Measurements from ENCODE around the gene GKAP1.
"Not testable (repeated sequence)": the region's sequence is repeated elsewhere in the genome, so short reads cannot be mapped to it uniquely, and the experiment has no call there.

GKAP1 gene

GRCh38 chr9:83817356-83818278 lies at the start of gene GKAP1:
Gene GKAP1, minus strand, starts transcription at chr9:83817769. Its CDS starts 11,252 bp downstream, at chr9:83806517.
- peak; percentile 81 for DNase-seq

- not testable (repeated sequence) for DNase-seq
Measured at GRCh38 chr9:83849895-83850294, 32.3 kb upstream of the GKAP1 start.

DNA sequence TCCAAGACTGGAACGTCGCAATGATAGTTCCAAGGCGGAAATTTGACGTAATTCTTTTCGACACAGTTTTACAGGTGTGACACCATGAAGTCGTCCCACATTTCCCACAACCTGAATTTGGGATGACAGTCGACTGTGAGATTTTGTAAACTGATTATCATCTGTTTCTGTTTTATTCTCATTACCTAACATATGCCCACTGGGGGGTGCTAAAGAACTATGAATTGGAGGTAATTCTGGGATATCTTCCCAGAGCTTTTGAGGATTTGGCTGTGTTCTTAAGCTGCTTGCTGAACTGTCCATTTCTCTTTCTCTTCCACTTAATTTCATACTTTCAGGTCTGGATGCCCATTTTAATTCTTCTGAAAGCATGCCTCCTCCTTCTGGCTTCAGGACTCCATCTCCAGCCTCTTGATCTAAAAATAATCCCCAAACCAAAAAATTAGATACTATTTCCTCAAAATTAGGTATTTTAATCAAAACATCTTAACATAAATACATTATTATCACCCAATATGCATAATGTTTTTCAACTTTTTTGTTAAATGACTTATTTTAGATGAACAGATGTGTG lies 19.6 kb upstream of the GKAP1 start:
- not testable (repeated sequence) for DNase-seq

DNA sequence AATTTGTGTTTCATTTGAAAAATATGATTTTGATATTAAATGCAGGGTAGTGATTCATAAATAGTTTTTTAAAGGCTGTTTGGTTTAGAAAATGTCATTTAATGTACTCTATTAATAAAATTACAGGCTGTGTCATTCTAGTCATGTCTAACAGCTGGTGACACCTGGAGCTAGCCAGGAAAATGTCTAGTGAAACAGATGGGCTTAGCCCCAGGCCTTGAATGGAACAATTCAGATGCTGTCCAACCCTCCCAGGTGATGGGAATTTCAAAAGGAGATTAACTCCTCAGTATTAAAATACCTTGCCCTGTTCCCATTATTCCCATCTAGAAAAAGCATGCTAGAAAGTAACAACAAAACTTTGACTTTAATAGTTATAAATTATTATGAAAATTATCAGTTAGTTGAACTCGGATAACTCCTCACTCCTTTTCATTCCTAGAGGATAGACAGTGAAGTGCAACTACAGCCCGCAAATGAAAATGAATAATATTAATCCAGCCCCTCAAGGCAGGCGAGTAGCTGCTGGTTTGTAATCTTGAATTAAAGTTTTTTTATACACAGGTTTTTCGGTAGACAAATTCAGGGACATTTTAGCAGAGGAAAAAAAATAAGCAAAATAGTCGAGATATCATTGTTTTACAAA lies 13.0 kb upstream of the GKAP1 start:
- not testable (repeated sequence) for DNase-seq

DNA sequence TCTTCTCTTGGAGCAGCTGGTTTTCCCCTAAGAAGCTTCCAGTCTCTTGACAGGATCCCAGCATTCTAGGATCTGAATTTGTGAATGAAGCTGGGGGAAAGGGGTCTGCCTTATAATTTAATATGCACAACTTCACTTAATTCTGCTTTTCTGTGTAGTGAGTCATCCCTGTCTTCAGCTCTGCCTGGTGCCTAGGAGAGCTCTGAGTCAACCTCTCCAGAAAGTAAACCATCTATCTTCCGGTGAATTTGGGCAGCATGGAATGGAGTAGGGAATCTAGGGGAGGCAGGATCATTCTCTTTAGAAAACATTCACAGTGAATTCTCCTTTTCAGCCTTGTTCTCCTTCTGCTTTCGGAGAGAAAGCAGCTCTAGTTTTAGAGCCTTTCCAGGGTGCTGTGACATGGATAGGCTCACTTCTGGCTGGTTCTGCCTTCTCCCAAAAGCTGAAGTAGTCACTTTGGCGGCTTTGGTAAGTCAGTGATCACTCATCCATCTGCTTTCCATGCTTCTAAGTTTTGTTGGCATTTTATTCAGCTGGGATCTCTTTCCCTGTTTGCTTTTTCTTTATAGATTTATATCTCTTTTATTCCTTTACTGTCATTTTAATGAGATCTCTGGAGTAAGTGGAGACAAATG lies 7.5 kb upstream of the GKAP1 start:
- DNase-seq: not testable (repeated sequence)

GRCh38 chr9:83817011-83817355 lies 586 bp downstream of the GKAP1 start:
- DNase-seq: peak; percentile 51

- DNase-seq: not testable (repeated sequence)
Measured at GRCh38 chr9:83815120-83815519, 2.4 kb downstream of the GKAP1 start.

DNA sequence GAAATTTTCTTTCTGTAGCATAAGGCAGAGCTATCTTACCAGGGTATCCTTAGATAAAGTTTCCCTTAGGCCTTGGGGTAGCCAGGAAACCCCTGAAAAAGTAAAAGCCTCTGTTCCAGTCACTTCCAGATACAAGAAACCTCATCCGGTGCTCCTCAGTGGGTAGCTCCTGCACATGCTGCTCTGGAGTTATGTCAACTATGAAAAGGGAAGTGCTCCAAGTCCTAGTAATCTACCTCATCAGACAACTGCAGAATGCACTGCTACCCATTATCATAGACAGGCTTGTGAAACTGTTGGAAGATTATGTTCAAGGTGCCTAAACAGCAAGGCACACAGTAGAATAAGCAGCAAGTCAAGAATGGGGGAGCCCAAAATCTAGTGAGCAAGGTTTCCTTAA lies 8.4 kb downstream of the GKAP1 start:
- not testable (repeated sequence) for DNase-seq

- not testable (repeated sequence) for DNase-seq
Measured at GRCh38 chr9:83804454-83804853, 13.1 kb downstream of the GKAP1 start.

DNA sequence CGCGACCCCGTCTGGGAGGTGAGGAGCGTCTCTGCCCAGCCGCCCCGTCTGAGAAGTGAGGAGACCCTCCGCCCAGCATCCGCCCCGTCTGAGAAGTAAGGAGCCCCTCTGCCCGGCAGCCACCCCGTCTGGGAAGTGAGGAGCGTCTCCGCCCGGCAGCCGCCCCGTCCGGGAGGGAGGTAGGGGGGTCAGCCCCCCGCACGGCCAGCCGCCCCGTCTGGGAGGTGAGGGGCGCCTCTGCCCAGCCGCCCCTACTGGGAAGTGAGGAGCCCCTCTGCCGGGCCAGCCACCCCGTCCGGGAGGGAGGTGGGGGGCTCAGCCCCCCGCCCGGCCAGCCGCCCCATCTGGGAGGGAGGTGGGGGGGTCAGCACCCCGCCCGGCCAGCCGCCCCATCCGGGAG lies 13.6 kb downstream of the GKAP1 start:
- not testable (repeated sequence) for DNase-seq

DNA sequence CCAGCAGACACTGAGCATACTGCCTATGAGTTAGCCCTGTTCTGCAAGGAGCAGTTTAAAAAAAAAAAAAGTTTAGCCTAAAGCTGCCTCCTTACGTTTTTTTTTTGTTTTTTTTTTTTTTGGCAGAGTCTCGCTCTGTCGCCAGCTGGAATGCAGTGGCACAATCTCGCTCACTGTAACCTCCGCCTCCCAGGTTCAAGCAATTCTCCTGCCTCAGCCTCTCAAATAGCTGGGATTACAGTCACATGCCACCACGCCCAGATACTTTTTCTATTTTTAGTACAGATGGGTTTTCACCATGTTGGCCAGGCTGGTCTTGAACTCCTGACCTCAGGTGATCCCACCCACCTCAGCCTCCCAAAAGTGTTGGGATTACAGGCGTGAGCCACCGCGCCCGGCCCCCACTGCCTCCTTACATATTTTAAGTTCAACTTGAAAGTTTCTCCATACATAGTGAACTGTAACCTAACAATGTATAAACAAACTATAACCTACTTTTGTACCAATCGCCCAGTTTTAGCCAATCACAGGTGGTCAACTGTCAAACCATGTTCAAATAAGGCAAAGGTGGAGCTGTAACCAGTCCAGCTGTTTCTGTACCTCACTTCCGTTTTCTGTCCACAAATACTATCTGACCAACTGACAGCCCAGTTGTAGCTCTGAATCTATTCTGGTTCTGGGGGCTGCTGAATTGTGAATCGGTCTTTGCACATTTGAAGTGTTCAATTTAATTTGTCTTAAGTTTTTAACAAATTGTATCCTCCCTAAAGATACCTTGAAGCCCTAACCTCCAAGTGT lies 17.1 kb downstream of the GKAP1 start:
- no peak for DNase-seq

DNA sequence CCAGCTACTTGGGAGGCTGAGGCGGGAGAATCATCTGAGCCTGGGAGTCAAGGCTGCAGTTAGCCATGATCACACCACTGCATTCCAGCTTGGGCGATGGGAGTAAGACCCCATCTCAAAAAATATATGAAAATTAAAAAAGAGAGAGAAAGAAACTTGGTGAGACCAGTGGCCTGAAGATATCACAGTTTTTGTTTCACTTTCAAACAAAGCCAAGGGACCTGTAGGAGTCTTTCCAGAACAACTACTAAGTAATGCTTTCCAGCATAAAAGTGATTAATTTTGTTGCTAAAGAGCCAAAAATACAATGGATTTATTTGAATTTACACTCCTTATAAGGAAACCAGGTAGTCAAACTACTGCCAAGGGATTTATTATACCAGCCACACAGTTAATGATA lies 23.5 kb downstream of the GKAP1 start:
- DNase-seq: no peak

GRCh38 chr9:83792746-83793145 lies 24.8 kb downstream of the GKAP1 start:
- no peak for DNase-seq

- DNase-seq: no peak
Measured at GRCh38 chr9:83778164-83778563, 39.4 kb downstream of the GKAP1 start.

GRCh38 chr9:83775932-83776331 lies 41.6 kb downstream of the GKAP1 start:
- DNase-seq: no peak

DNA sequence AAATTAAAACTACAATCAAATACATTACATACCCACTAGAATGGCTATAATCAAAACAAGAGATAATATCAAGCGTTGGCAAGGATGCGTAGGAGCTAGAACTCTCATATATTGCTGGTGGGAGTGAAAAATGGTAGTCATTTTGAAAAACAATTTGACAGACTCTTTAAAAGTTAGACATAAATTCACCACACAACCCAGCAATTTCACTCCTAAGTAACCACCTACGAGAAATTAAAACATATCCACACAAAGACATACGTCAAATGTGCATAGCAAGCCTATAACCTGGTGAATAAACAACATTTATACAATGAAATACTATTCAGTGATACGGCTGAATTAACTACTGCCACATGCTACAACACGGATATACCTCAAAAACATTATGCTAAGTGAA lies 44.7 kb downstream of the GKAP1 start:
- no peak for DNase-seq

GRCh38 chr9:83765376-83765775 lies 52.2 kb downstream of the GKAP1 start:
- DNase-seq: no peak

GRCh38 chr9:83754383-83754977 lies 63.1 kb downstream of the GKAP1 start:
- no peak for DNase-seq

DNA sequence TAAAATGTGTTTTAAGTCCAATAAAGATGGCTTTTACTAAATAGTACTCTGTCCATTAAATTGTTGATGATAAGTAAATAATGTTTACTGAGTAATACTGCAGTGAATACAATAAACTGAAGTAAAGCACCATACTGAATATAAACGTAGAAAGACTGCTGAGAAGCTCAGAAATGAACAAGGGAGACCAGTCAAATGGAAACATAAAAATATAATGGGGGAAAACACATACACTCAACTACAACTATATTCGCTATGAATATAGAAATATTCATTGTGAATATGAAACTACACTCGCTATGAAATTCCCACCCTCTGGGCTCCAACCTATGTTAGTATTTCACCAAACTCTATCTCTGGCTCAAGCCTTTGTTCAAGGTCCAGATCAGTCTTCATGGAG lies 67.9 kb downstream of the GKAP1 start:
- DNase-seq: no peak

DNA sequence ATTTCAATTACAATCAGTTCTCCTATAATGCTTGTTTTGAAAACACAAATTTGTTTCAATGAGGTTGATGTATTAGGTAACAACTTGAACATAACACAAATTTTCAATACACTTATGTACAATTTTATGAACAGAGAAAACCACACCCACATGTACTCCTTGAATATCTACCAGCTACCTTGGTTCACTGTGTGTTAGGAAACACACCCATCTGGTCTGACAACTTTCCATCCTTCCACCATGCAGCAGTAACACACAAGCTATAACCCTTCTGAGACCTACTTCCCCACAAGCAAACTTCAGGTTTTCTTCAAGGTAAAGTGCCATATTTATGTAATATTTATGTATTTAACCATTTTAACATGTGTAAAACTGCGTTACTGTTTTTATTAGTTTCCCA lies 73.4 kb downstream of the GKAP1 start:
- no peak for DNase-seq

- DNase-seq: no peak
Measured at GRCh38 chr9:83733739-83734138, 83.8 kb downstream of the GKAP1 start.
